ENCODE data around the gene DSG2.
"Not testable (repeated sequence)": the region's sequence is repeated elsewhere in the genome, so short reads cannot be mapped to it uniquely, and the experiment has no call there.

Gene DSG2

DNA sequence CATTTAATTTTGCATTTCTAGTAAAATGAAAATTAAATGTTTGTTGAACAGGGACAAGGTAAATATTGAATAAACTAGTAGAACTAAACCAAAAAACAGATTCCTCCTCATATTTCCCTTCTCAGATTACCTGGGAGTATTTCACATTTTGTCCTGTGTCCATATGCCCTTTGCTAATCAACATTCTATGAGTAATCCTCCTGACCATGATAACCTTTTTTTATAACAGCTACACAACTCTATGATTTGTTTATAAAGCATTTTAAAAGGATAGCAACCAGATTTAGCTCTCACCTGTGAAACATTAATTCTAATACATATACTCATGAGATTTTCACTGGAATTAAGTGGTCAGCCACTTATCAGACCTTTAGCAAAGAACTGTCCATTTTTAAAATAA, 7.1 kb upstream of the DSG2 start:
- Histone ChIP-seq H3K27me3 (ENCODE audit: insufficient read depth, low read length) (peaks cover 10% of the 10 kb centered on the region), H2AFZ (ENCODE audit: low read depth, low read length) (no peak overlapping the region), H3K36me3 (ENCODE audit: insufficient read depth, low read length) (no peaks in the 10 kb centered on the region), H3K4me1 (ENCODE audit: insufficient read depth, low read length) (no peaks in the 10 kb centered on the region), H3K4me3 (ENCODE audit: low read length) (no peak overlapping the region), H3K9me3 (ENCODE audit: low read length) (no peaks in the 10 kb centered on the region)

DNA sequence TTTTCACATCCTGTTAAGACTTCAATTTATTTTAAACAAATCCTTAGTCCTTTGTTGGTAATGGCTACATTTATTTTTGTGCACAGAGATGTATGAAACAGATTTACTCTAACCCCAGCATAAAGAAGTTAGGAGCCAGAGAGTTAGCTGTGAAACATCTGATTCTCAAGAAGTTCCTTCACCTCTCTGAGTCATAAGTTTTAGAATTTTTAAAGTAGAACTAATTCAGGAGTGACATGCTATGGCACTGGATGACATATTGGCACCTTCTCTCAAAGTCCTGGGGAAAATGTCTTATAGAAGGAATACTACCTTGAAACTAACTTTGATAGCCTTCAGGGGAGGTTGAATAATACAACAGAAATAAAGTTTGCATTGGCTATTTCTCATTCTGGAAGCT, 6.4 kb upstream of the DSG2 start:
- H3K36me3 ChIP-seq (ENCODE audit: insufficient read depth, low read length): no peaks in the 10 kb centered on the region
- no peak overlapping the region for H3K4me3 ChIP-seq (ENCODE audit: low read length)
- peaks cover 12% of the 10 kb centered on the region for H3K27me3 ChIP-seq (ENCODE audit: insufficient read depth, low read length)
- no peaks in the 10 kb centered on the region for H3K9me3 ChIP-seq (ENCODE audit: low read length)
- no peak overlapping the region for H2AFZ ChIP-seq (ENCODE audit: low read depth, low read length)
- no peaks in the 10 kb centered on the region for H3K4me1 ChIP-seq (ENCODE audit: insufficient read depth, low read length)

DNA sequence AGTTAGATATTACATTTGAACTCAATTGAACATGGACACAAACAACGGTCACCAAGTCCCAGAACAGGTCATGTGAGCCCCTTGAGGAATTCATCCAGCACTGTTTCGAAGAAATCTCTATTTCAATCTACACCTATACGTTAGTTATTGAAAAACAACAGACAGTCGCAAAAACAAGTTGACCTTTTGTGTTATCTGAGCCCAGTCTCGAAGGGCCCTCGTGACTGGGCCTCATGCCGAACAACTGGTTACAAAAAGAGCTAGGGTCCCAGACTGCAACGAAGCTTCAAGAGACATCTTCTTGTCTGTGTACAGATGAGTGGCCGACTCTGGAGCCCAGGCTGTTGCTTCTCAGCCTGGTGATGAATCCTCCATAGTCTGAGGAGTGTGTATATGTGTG, 5.3 kb upstream of the DSG2 start:
- Histone ChIP-seq H3K4me1 (ENCODE audit: insufficient read depth, low read length) (no peaks in the 10 kb centered on the region), H3K9me3 (ENCODE audit: low read length) (no peaks in the 10 kb centered on the region), H2AFZ (ENCODE audit: low read depth, low read length) (no peak overlapping the region), H3K27me3 (ENCODE audit: insufficient read depth, low read length) (peaks cover 23% of the 10 kb centered on the region), H3K4me3 (ENCODE audit: low read length) (no peak overlapping the region), H3K36me3 (ENCODE audit: insufficient read depth, low read length) (no peaks in the 10 kb centered on the region)

DNA sequence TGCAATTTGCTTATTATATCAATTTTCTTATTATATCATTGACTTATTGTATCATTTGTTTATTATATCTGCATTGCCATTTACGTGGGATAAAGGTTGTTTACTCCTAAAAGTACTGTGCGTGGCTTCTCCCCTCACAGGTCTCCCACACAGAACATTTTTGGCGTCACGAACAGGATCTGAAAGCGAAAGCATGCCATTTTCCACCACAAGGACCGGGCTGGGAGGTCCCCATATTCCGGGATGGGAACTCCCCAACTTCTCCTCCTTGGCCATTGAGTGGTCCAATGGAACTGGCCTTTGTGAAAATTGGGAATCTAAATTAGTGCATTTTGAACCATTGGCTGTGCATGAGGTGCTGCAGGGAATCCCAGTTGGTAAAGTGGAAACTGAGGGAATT, 4.8 kb upstream of the DSG2 start:
- no peak overlapping the region for H3K4me3 ChIP-seq (ENCODE audit: low read length)
- peaks cover 25% of the 10 kb centered on the region for H3K27me3 ChIP-seq (ENCODE audit: insufficient read depth, low read length)
- peaks cover under 1% of the 10 kb centered on the region for H3K4me1 ChIP-seq (ENCODE audit: insufficient read depth, low read length)
- no peaks in the 10 kb centered on the region for H3K36me3 ChIP-seq (ENCODE audit: insufficient read depth, low read length)
- H3K9me3 ChIP-seq (ENCODE audit: low read length): no peaks in the 10 kb centered on the region
- no peak overlapping the region for H2AFZ ChIP-seq (ENCODE audit: low read depth, low read length)

DNA sequence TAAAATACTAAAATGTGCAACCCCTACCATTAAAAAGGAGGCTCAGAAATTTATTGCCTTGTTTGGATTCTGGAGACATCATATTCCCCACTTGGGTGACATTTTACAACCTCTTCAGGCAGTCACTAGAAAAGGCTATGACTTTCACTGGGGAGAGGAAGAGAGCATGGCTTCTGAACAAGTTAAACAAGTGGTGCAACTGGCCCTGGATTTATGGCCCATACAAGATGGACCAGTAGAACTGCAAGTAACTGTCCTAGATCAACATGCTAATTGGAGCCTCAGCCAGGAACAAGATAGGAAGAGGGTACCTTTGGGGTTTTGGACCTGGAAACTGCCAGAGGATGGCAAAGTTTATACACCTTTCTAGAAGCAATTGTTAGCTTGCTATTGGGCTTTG, 4.0 kb upstream of the DSG2 start:
- no peaks in the 10 kb centered on the region for H3K36me3 ChIP-seq (ENCODE audit: insufficient read depth, low read length)
- no peak overlapping the region for H3K4me3 ChIP-seq (ENCODE audit: low read length)
- no peaks in the 10 kb centered on the region for H3K9me3 ChIP-seq (ENCODE audit: low read length)
- no peak overlapping the region for H2AFZ ChIP-seq (ENCODE audit: low read depth, low read length)
- peaks cover 30% of the 10 kb centered on the region for H3K27me3 ChIP-seq (ENCODE audit: insufficient read depth, low read length)
- peaks cover 7% of the 10 kb centered on the region for H3K4me1 ChIP-seq (ENCODE audit: insufficient read depth, low read length)

DNA sequence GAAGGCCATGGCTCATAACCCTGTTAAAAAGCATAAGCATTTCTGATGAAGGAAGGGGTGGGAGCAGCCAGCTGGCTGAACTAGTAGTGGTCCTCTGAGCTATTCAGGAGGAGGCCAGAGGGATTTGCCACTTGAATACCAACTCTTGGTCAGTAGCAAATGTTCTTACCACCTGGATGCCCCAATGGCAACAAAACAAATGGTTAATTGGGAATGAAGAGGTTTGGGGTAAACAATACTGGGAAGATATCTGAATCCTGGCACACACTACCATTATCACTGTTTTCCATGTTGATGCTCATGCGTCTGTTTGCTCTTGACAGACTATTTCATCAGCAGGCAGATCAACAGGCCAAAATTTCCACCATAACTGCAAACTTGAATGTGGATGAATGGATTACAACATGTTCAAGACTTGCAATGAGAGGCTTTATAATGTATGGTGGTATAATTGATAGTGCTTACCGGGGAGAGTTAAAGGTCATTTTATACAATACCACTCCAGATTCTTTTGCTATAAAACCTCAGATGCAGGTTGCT, 3.2 kb upstream of the DSG2 start:
- not testable (repeated sequence) for H3K4me1 ChIP-seq (ENCODE audit: insufficient read depth, low read length); H3K36me3 ChIP-seq (ENCODE audit: insufficient read depth, low read length); H2AFZ ChIP-seq (ENCODE audit: low read depth, low read length); H3K9me3 ChIP-seq (ENCODE audit: low read length); H3K4me3 ChIP-seq (ENCODE audit: low read length)
- peaks cover 37% of the 10 kb centered on the region for H3K27me3 ChIP-seq (ENCODE audit: insufficient read depth, low read length)

DNA sequence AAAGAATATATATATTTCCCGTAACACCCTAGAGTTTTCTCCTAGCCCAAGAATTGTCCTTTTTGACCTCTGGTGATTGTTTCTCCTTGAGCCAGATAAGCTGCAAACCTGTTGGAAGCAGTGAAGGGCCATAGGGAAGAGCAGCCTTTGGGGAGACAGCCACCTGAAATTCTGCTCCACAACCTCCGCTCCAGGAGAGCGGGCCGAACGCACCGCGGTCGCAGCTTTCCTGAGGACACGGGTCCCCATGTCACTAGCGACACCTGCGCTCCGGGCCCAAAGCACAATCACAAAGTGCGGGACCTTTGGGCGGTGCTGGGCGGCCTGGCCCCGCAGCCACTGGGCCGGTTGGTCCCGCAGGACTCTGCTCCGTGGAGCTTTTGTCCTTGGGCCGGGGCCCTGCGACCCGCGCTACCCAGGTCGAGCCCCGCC, 557 bp upstream of the DSG2 start:
- Histone ChIP-seq H2AFZ (ENCODE audit: low read depth, low read length) (peak overlapping the region; percentile 91), H3K4me1 (ENCODE audit: insufficient read depth, low read length) (peaks cover 8% of the 10 kb centered on the region), H3K9me3 (ENCODE audit: low read length) (no peaks in the 10 kb centered on the region), H3K4me3 (ENCODE audit: low read length) (peak overlapping the region; percentile 72), H3K36me3 (ENCODE audit: insufficient read depth, low read length) (no peaks in the 10 kb centered on the region), H3K27me3 (ENCODE audit: insufficient read depth, low read length) (peaks cover 39% of the 10 kb centered on the region)

DNA sequence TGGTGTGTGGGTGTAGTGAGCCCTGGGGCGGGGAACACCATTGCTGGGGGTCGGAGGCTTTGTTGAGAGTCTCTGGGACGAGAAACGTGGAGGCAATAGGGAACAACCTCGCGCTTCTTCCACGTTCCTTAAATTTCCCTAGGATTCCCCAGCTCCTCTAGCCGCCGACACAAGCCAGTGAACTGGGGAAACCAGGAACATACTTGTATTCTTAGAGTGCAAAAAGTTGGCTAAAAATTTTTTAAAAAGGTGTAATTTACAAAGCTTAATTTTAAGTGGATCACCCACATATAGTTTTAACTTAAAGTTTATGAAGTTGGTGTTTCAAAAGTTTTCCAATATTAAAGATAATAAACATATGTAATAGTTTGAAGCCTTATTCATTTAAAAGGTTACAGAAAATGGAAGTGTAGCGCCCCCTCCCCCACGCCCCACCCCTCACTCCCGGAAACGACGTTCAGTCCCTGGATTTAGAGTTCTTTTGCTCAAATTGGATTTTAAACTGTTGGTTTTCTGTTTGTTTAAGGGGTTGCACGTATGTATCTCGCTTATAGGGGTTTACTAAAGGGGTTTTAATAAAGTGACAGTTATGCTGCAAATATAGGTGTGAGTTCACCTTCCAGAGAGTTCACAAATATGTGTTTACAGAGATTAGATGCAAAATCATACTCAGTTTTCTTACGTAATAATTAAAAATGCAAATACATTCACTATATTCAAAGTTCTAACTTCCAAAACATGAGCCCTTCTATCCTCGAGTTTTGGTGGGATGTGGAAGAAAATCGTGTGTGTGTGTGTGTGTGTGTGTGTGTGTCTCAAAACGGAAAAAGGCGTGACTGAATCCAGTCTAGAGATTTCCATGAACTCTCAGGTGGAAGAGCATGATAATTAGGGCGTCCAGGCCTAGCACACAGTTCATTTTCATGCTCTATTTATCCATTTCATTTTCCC, 872 bp downstream of the DSG2 start:
- Histone ChIP-seq H2AFZ (ENCODE audit: low read depth, low read length) (peak overlapping the region; percentile 91), H3K27me3 (ENCODE audit: insufficient read depth, low read length) (peaks cover 39% of the 10 kb centered on the region), H3K4me1 (ENCODE audit: insufficient read depth, low read length) (peaks cover 8% of the 10 kb centered on the region), H3K4me3 (ENCODE audit: low read length) (peak overlapping the region; percentile 72), H3K36me3 (ENCODE audit: insufficient read depth, low read length) (no peaks in the 10 kb centered on the region), H3K9me3 (ENCODE audit: low read length) (no peaks in the 10 kb centered on the region)

DNA sequence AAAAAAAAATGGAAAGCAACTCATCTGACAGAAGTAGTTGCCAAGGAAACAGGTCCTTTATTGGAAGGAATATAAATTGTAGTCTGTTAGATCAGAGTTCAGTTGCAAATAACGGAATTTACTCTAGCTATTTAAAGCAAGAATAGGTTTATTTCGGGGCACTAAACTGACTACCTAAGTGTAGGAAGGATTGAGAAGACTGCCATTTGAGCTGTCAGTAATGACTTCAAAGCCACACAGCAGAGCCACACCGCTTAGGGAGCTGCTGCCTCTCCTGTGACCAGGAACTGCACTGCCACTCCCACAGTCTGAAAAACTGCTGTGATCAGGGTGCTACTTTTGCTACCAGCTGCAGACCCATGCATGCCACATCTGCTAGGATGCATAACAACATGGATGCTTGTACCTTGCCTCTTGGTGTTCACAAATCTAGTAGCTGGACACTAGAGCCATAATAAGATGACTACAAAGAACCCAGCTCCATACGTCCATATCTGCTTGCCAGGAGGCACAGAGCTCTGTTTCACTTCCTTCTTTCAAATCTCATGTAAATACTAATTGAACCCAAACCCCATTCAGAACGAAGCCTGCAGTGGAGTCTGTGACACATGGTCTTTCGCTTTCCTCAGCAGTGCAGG, 2.2 kb downstream of the DSG2 start:
- H3K4me1 ChIP-seq (ENCODE audit: insufficient read depth, low read length): peaks cover 8% of the 10 kb centered on the region
- peaks cover 41% of the 10 kb centered on the region for H3K27me3 ChIP-seq (ENCODE audit: insufficient read depth, low read length)
- H3K36me3 ChIP-seq (ENCODE audit: insufficient read depth, low read length): no peaks in the 10 kb centered on the region
- H2AFZ ChIP-seq (ENCODE audit: low read depth, low read length): no peak overlapping the region
- no peaks in the 10 kb centered on the region for H3K9me3 ChIP-seq (ENCODE audit: low read length)
- no peak overlapping the region for H3K4me3 ChIP-seq (ENCODE audit: low read length)

DNA sequence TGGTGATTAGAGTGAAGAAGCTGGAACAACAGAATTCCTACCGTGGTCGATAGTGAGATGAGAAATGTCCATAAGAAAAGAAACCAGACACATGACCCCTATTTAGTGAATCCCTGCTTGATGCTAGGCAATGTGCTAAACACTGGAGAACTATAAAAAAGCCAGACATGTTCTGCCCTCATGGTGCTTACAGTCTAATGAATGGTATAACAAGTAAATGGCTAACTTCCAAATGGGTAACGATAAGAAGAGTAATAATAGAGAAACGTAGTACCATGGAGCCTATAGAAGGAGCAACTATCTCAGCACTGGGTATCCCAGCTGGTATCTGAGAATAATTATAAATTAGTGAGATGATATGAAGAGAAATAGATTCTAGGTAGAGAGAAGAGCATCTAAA, 5.0 kb downstream of the DSG2 start:
- H3K4me3 ChIP-seq (ENCODE audit: low read length): no peak overlapping the region
- H3K4me1 ChIP-seq (ENCODE audit: insufficient read depth, low read length): peaks cover 8% of the 10 kb centered on the region
- H3K36me3 ChIP-seq (ENCODE audit: insufficient read depth, low read length): no peaks in the 10 kb centered on the region
- no peaks in the 10 kb centered on the region for H3K9me3 ChIP-seq (ENCODE audit: low read length)
- H3K27me3 ChIP-seq (ENCODE audit: insufficient read depth, low read length): peaks cover 21% of the 10 kb centered on the region
- H2AFZ ChIP-seq (ENCODE audit: low read depth, low read length): no peak overlapping the region

DNA sequence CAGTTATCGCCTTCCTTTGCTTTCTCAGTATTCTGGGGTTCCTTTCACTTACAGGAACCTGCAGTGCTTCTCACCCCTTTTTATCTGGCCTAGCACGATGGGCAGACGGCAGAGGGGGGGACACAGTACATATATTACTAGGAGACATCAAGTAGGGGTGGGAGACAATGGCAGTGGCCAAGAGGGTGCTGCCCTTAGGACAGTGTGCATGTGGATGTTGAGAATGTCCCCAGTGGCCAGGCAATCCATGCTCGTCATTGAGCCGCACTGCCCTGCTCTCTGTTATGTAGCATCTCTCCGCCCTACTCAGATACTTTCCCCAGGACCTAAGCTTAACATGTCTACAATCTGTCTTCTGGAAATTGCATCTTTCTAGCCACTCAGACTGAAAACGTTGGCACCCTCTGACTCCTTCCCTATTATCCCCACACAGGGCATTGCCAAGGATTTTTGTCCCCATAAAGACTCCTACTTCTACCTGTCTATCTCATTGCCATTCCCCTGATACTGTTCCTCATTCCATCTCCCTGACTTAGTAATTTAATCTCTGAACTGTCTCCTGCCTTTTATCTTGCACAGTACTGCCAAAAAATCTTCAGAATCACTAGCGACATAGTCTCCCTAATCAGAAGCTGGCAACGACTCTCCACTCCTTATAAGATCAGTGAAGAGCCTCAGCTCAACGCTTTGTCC, 6.6 kb downstream of the DSG2 start:
- Histone ChIP-seq H2AFZ (ENCODE audit: low read depth, low read length) (no peak overlapping the region), H3K36me3 (ENCODE audit: insufficient read depth, low read length) (no peaks in the 10 kb centered on the region), H3K4me1 (ENCODE audit: insufficient read depth, low read length) (no peaks in the 10 kb centered on the region), H3K27me3 (ENCODE audit: insufficient read depth, low read length) (peaks cover 10% of the 10 kb centered on the region), H3K9me3 (ENCODE audit: low read length) (no peaks in the 10 kb centered on the region), H3K4me3 (ENCODE audit: low read length) (no peak overlapping the region)

DNA sequence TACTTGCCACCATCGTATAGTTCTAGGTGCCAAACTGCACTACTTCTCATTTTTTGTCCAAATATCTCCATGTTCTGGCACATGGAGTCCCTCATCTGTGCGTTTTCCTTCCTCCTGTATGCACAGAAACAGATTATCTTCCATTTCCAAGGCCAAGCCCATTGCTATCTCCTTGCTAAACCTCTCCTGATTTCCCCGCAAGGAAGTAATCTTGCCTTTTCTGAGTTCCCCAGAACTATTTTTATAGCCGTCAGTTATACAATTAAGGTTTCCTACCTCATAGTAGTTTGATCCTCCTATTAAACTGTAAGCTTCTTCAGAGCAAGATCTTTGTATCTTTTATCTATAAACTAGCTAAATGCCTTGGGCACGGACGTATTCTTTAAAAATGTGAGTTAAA, 7.2 kb downstream of the DSG2 start:
- H3K9me3 ChIP-seq (ENCODE audit: low read length): no peaks in the 10 kb centered on the region
- H2AFZ ChIP-seq (ENCODE audit: low read depth, low read length): no peak overlapping the region
- H3K27me3 ChIP-seq (ENCODE audit: insufficient read depth, low read length): peaks cover 7% of the 10 kb centered on the region
- no peak overlapping the region for H3K4me3 ChIP-seq (ENCODE audit: low read length)
- H3K36me3 ChIP-seq (ENCODE audit: insufficient read depth, low read length): no peaks in the 10 kb centered on the region
- H3K4me1 ChIP-seq (ENCODE audit: insufficient read depth, low read length): no peaks in the 10 kb centered on the region

Measured in neuron (in vitro differentiated cells).